HEK293T (cell line): ENCODE results near the gene PALLD.

Experiments
- BHLHE40 ChIP-seq: fragments of 450-650 bp; IDR thresholded peaks from 2 replicates; pipeline ENCODE4 v1.6.1; 2016; ENCODE audit warnings: mild to moderate bottlenecking, moderate library complexity, borderline replicate concordance
- ELF4 ChIP-seq: fragments of 450-650 bp; IDR thresholded peaks from 2 replicates; pipeline ENCODE4 v1.6.1; 2017; ENCODE audit warnings: antibody characterized with exemption
- FOXA1 ChIP-seq: fragments of 450-650 bp; IDR thresholded peaks from 2 replicates; pipeline ENCODE4 v1.6.1; 2016; ENCODE audit warnings: mild to moderate bottlenecking
- FOXK2 ChIP-seq: fragments of 450-650 bp; IDR thresholded peaks from 2 replicates; pipeline ENCODE4 v1.6.1; 2016; ENCODE audit warnings: mild to moderate bottlenecking
- FOXM1 ChIP-seq: fragments of 450-650 bp; IDR thresholded peaks from 2 replicates; pipeline ENCODE4 v1.6.1; 2017; ENCODE audit warnings: mild to moderate bottlenecking, borderline replicate concordance
- SP1 ChIP-seq: fragments of 450-650 bp; IDR thresholded peaks from 2 replicates; pipeline ENCODE4 v1.6.1; 2017
- SUZ12 ChIP-seq: fragments of 450-650 bp; IDR thresholded peaks from 2 replicates; pipeline ENCODE4 v1.6.1; 2016; ENCODE audit warnings: mild to moderate bottlenecking
- TARDBP ChIP-seq: fragments of 450-650 bp; IDR thresholded peaks from 2 replicates; pipeline ENCODE4 v1.6.1; 2016

GRCh38 chr4:168667921-168668320 lies 171.1 kb downstream of the PALLD start:
- no peak for TF ChIP-seq FOXM1
- no peak for TF ChIP-seq FOXA1
- TF ChIP-seq TARDBP, result no peak
- no peak for TF ChIP-seq SP1
- TF ChIP-seq SUZ12, result no peak
- TF ChIP-seq FOXK2, result no peak
- TF ChIP-seq ELF4, result no peak
- TF ChIP-seq BHLHE40, result no peak
